T-helper 1 cell treated with Interleukin-12 subunit alpha and Interleukin-12 subunit beta and Interleukin-4 antibody, amounts not matched to agents 30 ng/mL and 1 ng/mL, for 36 hours (primary cell): ENCODE data around the gene GRP. TPM values are rescaled to one million over a fixed set of nuclear protein-coding genes. Genes with fewer than 3 reads are reported as not detected.

ENCODE experiments used
- total RNA-seq: library from RNA; stranded (reverse); gene quantifications from 2 replicates; pipeline ENCODE4 v1.2.3, GENCODE V29; 2022

The GRP gene
- total RNA-seq, 1 donor from 2014 or later = not detected

Other genes starting within 250 kb of the GRP start
- gene SEC11C, start 80.3 kb upstream of the GRP start, total RNA-seq = 139 and 152 TPM in 2 replicates
- gene RAX, start 53.3 kb downstream of the GRP start, total RNA-seq = not detected in 2 replicates
- gene CPLX4, start 98.5 kb downstream of the GRP start, total RNA-seq = not detected in 2 replicates
- gene LMAN1, start 139.1 kb downstream of the GRP start, total RNA-seq = 144 and 149 TPM in 2 replicates